AG09309 (cell line): ENCODE results near the gene KDM6B.
"Not testable (repeated sequence)": the region's sequence is repeated elsewhere in the genome, so short reads cannot be mapped to it uniquely, and the experiment has no call there.

Source experiments
- DNase-seq: peaks from one replicate; pipeline ENCODE4 v3.0.0-alpha.2; 2010; ENCODE audit warnings: low read depth
- H3K4me3 ChIP-seq: 2 replicates; pipeline ENCODE4 v1.5.1; 2011; ENCODE audit warnings: mild to moderate bottlenecking, low read depth, low read length, moderate library complexity; ENCODE audit not compliant: control insufficient read depth
- TF ChIP-seq, protein P1 (sequence below): IDR thresholded peaks from 2 replicates; pipeline ENCODE4 v1.5.1; 2011; ENCODE audit warnings: mild to moderate bottlenecking, low read depth, low read length, inconsistent platforms; ENCODE audit not compliant: insufficient read depth, control insufficient read depth; ENCODE audit errors: missing control alignments

Gene KDM6B

GRCh38 chr17:7797976-7798375, 36.0 kb upstream of the KDM6B start:
- DNase-seq = no peak
- TF ChIP-seq, protein P1, sequence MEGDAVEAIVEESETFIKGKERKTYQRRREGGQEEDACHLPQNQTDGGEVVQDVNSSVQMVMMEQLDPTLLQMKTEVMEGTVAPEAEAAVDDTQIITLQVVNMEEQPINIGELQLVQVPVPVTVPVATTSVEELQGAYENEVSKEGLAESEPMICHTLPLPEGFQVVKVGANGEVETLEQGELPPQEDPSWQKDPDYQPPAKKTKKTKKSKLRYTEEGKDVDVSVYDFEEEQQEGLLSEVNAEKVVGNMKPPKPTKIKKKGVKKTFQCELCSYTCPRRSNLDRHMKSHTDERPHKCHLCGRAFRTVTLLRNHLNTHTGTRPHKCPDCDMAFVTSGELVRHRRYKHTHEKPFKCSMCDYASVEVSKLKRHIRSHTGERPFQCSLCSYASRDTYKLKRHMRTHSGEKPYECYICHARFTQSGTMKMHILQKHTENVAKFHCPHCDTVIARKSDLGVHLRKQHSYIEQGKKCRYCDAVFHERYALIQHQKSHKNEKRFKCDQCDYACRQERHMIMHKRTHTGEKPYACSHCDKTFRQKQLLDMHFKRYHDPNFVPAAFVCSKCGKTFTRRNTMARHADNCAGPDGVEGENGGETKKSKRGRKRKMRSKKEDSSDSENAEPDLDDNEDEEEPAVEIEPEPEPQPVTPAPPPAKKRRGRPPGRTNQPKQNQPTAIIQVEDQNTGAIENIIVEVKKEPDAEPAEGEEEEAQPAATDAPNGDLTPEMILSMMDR = no peak
- H3K4me3 ChIP-seq = no peak overlapping the region

DNA sequence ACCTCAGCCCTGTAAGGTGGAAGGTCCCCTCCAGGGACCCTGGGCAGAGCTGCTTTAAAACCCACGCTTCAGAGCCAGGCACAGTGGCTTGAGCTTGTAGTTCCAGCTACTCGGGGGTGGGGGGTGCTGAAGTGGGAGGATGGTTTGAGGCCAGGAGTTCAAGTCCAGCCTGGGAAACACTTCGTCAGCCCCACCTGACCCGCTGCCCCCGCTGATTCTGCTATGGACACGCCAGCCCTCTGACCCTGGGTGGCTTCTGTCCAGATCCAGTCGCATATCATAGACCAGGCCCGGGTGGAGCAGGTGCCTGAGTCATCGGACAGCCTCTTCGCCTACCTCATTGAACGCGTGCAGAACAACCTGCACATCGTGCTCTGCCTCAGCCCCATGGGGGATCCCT, 35.2 kb upstream of the KDM6B start:
- TF ChIP-seq, protein P1 = no peak
- no peak for DNase-seq
- H3K4me3 ChIP-seq = no peak overlapping the region

- no peak for DNase-seq
- no peak overlapping the region for H3K4me3 ChIP-seq
- TF ChIP-seq, protein P1 = no peak
These were observed 30.0 kb upstream of the KDM6B start for GRCh38 chr17:7803981-7804380.

DNA sequence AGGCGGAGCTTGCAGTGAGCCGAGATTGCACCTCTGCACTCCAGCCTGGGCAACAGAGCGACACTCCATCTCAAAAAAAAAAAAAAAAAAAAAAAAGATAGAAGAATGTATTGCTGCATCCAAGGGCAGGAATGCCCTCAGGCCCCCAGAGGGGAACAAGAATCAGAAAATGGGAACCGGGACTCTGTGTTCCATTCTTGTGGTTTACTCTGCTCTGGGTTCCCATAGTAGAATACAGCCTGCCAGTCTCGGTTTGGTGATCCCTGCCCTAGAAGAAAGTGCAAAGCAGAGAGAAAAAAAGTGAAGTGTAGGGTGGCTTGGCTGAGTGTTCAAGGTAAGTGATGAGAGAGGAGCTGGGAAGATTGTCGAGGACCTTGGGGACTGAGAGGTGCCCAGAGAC, 27.4 kb upstream of the KDM6B start:
- no peak for DNase-seq
- H3K4me3 ChIP-seq = no peak overlapping the region
- TF ChIP-seq, protein P1 = no peak

- TF ChIP-seq, protein P1 = no peak
- H3K4me3 ChIP-seq = no peak overlapping the region
- DNase-seq = no peak
These were observed 26.8 kb upstream of the KDM6B start for GRCh38 chr17:7807206-7807605.

GRCh38 chr17:7809086-7809790, 24.8 kb upstream of the KDM6B start:
- TF ChIP-seq, protein P1 = no peak
- no peak for DNase-seq
- no peak overlapping the region for H3K4me3 ChIP-seq

- DNase-seq, H3K4me3 ChIP-seq: not testable (repeated sequence)
These were observed 24.1 kb upstream of the KDM6B start for GRCh38 chr17:7809791-7810343.
